Panc1 (cell line): ENCODE data around the gene HPS5. TPM values are rescaled to one million over a fixed set of nuclear protein-coding genes. Genes with fewer than 3 reads are reported as not detected.

Source experiments
- ATAC-seq: fragments of 200-7000 bp; cut with Tn5 transposase; 2 replicates; pipeline ENCODE4 v1.9.1; 2020; ENCODE audit warnings: mild to moderate bottlenecking, moderate library complexity
- BruUV-seq: library from RNA; stranded (reverse); fragments of 400-500 nt; replicated peaks from 2 replicates; lab custom pipeline; 2021; lab: Mats Ljungman, UMichigan
- CTCF ChIA-PET: fragments of 300-600 bp; sonication (Branson Sonifier 250); formaldehyde crosslinking; loops from one replicate; lab custom pipeline; 2022; ENCODE audit warnings: antibody characterized with exemption; lab: Charles Lee
- POLR2A ChIA-PET: fragments of 300-600 bp; sonication (Branson Sonifier 250); formaldehyde crosslinking; loops from one replicate; lab custom pipeline; 2022; ENCODE audit warnings: antibody characterized with exemption; lab: Charles Lee
- DNase-seq: peaks from one replicate; pipeline ENCODE4 v3.0.0-alpha.2; 2010; ENCODE audit warnings: low read depth, low spot score
- H3K27ac ChIP-seq: 2 replicates; pipeline ENCODE4 v1.5.1; 2011; ENCODE audit warnings: mild to moderate bottlenecking, low read length, inconsistent platforms
- H3K27me3 ChIP-seq: fragments of 200-500 bp; sonication (Bioruptor generic); 2 replicates; pipeline ENCODE4 v1.6.0; 2014; ENCODE audit warnings: low read length, inconsistent platforms; ENCODE audit not compliant: control insufficient read depth, insufficient read depth
- H3K36me3 ChIP-seq: fragments of 200-500 bp; sonication (Bioruptor generic); 2 replicates; pipeline ENCODE4 v1.5.1; 2014; ENCODE audit warnings: inconsistent platforms, mild to moderate bottlenecking, low read length, moderate library complexity; ENCODE audit not compliant: control insufficient read depth, insufficient read depth
- H3K4me1 ChIP-seq: 2 replicates; pipeline ENCODE4 v1.5.1; 2011; ENCODE audit warnings: inconsistent platforms, mild to moderate bottlenecking, low read length, moderate library complexity; ENCODE audit not compliant: control insufficient read depth, insufficient read depth
- H3K4me3 ChIP-seq, 2 experiments: 2 replicates each; pipeline ENCODE4 v1.5.1; 2011 to 2012; ENCODE audit warnings: low read depth in 2 of 2, low read length in 2 of 2, mild to moderate bottlenecking in 2 of 2, inconsistent platforms in 1 of 2, moderate library complexity in 1 of 2
- H3K9me3 ChIP-seq: fragments of 200-500 bp; sonication (Bioruptor generic); 2 replicates; pipeline ENCODE4 v1.5.1; 2014; ENCODE audit warnings: low read depth, mild to moderate bottlenecking, inconsistent platforms, low read length, moderate library complexity; ENCODE audit not compliant: control insufficient read depth, insufficient read depth
- POLR2AphosphoS5 ChIP-seq: IDR thresholded peaks from 2 replicates; pipeline ENCODE4 v1.6.1; 2012; ENCODE audit warnings: mild to moderate bottlenecking, low read depth, low read length, moderate library complexity
- SIN3A ChIP-seq: IDR thresholded peaks from 2 replicates; pipeline ENCODE4 v1.6.1; 2012; ENCODE audit warnings: low read depth, mild to moderate bottlenecking, low read length, moderate library complexity, borderline replicate concordance; ENCODE audit not compliant: insufficient read depth
- TCF7L2 ChIP-seq: IDR thresholded peaks from 2 replicates; pipeline ENCODE4 v1.6.1; 2011; ENCODE audit warnings: mild to moderate bottlenecking, low read depth, low read length, inconsistent platforms
- in situ Hi-C: cut with HindIII; loops from 2 replicates; pipeline ENCODE4 v1.10.0; 2016; ENCODE audit warnings: low sequenced_read_pairs, low pct_unique_long_range_greater_than_20kb
- intact Hi-C: fragments of 100-400 bp; cut with micrococcal nuclease; formaldehyde crosslinking; loops from one replicate; pipeline ENCODE4 v1.10.0; 2022; ENCODE audit not compliant: unreplicated experiment
- total RNA-seq: library from RNA; stranded (reverse); gene quantifications from one replicate; pipeline ENCODE4 v1.2.1, GENCODE V29; 2021; ENCODE audit not compliant: unreplicated experiment
- TF ChIP-seq, protein P1 (sequence below): fragments of 450-650 bp; IDR thresholded peaks from 2 replicates; pipeline ENCODE4 v1.5.1; 2017; ENCODE audit warnings: mild to moderate bottlenecking
- TF ChIP-seq, protein P2 (sequence below), 2 experiments: IDR thresholded peaks; 2 replicates each; pipeline ENCODE4 v1.6.1; 2011 to 2012; ENCODE audit warnings: low read depth in 2 of 2, control low read depth in 1 of 2, low read length in 1 of 2, mild to moderate bottlenecking in 1 of 2, moderate library complexity in 1 of 2; ENCODE audit not compliant: insufficient read depth in 1 of 2

The HPS5 gene
- total RNA-seq, 1 experiment from 2014 or later = 27.7 TPM

DNA sequence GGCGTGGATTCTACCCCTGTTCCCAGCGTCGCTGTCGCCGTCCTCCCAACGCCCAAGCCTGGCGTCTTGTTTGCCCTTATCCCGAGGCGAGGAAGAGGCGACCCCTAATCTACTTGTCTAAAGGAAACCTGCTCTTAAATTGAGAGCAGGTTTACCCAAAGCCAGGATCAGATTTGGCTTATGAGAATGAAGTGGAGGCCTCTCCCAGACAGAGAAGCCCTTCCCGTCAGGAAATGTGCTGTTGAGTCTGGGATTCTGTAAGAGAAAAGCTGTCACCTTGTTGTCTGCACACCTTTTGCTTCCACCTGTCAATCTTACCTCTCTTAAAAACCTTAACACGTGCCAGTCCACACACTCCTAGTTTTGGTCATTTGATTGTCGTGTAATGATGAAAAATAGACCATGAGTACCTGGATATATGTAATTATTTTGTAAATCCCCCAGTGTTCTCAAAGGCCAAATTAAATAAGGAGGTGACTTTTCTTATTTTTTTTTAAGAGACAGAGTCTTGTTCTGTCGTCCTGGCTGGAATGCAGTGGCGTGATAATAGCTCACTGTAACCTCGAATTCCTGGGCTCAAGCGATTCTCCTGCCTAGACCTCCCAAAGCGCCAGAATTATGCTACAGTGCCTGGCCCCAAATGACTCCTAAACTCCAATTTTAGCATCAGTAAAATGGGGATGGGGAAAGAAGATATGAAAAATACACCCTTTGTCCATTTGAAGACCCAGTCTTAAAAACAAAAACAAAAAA is 1.1 kb upstream of the HPS5 start:
- ChIA-PET POLR2A (interaction anchor here (0.6 kb wide), 3 partner anchors 75 to 1562 kb away, joined by 3 to 5 read pairs (median 4); no protein-coding TSS in a partner anchor), CTCF (no interaction called here)
- no TSS peak for BruUV-seq

DNA sequence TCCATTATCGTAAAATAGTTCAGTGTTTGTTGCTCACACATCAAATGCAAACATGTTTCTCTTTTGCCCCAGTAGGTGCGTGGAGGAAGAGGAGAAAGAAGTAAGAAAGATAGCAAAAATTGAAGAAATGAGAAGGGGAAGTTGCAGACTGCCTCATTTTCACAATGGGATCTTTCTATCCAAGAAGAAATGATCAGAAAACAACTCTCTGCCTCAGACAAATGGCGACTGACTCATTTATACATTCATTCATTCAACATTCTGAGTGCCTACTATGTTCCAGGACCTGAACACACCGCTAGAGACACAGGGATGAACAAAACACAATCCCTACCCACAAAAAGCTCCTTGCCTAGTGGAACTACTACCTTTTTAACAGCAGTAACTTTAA is 367 bp downstream of the HPS5 start:
- Histone ChIP-seq H3K9me3 (no peaks in the 10 kb centered on the region), H3K4me1 (peaks cover 41% of the 10 kb centered on the region), H3K27ac (peak overlapping the region; percentile 96), H3K36me3 (peaks cover 12% of the 10 kb centered on the region), H3K27me3 (no peaks in the 10 kb centered on the region), H3K4me3 (peak overlapping the region; percentile 93 to 98)
- TSS peak; percentile 82 for BruUV-seq
- ChIA-PET CTCF (interaction anchor here (1.0 kb wide), 1 partner anchor 118 kb away, joined by 3 read pairs; no protein-coding TSS in a partner anchor), POLR2A (no interaction called here)
- DNase-seq (no peak), ATAC-seq (peak; percentile 4)
- in situ Hi-C loops (no loop called here), intact Hi-C loops (no loop called here)
- TF ChIP-seq, protein P1, sequence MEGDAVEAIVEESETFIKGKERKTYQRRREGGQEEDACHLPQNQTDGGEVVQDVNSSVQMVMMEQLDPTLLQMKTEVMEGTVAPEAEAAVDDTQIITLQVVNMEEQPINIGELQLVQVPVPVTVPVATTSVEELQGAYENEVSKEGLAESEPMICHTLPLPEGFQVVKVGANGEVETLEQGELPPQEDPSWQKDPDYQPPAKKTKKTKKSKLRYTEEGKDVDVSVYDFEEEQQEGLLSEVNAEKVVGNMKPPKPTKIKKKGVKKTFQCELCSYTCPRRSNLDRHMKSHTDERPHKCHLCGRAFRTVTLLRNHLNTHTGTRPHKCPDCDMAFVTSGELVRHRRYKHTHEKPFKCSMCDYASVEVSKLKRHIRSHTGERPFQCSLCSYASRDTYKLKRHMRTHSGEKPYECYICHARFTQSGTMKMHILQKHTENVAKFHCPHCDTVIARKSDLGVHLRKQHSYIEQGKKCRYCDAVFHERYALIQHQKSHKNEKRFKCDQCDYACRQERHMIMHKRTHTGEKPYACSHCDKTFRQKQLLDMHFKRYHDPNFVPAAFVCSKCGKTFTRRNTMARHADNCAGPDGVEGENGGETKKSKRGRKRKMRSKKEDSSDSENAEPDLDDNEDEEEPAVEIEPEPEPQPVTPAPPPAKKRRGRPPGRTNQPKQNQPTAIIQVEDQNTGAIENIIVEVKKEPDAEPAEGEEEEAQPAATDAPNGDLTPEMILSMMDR = no peak
- TF ChIP-seq SIN3A = no peak

More for the DNA sequence above, 1.1 kb upstream of the HPS5 start:
- intact Hi-C loops = no loop called here
- TF ChIP-seq TCF7L2 (no peak), POLR2AphosphoS5 (no peak), SIN3A (no peak)
- TF ChIP-seq, protein P1 = no peak
- TF ChIP-seq, protein P2, sequence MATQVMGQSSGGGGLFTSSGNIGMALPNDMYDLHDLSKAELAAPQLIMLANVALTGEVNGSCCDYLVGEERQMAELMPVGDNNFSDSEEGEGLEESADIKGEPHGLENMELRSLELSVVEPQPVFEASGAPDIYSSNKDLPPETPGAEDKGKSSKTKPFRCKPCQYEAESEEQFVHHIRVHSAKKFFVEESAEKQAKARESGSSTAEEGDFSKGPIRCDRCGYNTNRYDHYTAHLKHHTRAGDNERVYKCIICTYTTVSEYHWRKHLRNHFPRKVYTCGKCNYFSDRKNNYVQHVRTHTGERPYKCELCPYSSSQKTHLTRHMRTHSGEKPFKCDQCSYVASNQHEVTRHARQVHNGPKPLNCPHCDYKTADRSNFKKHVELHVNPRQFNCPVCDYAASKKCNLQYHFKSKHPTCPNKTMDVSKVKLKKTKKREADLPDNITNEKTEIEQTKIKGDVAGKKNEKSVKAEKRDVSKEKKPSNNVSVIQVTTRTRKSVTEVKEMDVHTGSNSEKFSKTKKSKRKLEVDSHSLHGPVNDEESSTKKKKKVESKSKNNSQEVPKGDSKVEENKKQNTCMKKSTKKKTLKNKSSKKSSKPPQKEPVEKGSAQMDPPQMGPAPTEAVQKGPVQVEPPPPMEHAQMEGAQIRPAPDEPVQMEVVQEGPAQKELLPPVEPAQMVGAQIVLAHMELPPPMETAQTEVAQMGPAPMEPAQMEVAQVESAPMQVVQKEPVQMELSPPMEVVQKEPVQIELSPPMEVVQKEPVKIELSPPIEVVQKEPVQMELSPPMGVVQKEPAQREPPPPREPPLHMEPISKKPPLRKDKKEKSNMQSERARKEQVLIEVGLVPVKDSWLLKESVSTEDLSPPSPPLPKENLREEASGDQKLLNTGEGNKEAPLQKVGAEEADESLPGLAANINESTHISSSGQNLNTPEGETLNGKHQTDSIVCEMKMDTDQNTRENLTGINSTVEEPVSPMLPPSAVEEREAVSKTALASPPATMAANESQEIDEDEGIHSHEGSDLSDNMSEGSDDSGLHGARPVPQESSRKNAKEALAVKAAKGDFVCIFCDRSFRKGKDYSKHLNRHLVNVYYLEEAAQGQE (IDR thresholded peaks at IDR 0.05; ENCODE audit: insufficient read depth in 1 of 2, low read depth in 2 of 2, low read length in 1 of 2) = no peak
- Histone ChIP-seq H3K27me3 (no peaks in the 10 kb centered on the region), H3K4me1 (peaks cover 41% of the 10 kb centered on the region), H3K27ac (peak overlapping the region; percentile 98), H3K36me3 (peaks cover 16% of the 10 kb centered on the region), H3K9me3 (no peaks in the 10 kb centered on the region), H3K4me3 (peak overlapping the region; percentile 93 to 98)
- DNase-seq (no peak), ATAC-seq (no peak)
- in situ Hi-C loops = no loop called here
